ENCODE results near the gene NTN3.

The NTN3 gene

DNA sequence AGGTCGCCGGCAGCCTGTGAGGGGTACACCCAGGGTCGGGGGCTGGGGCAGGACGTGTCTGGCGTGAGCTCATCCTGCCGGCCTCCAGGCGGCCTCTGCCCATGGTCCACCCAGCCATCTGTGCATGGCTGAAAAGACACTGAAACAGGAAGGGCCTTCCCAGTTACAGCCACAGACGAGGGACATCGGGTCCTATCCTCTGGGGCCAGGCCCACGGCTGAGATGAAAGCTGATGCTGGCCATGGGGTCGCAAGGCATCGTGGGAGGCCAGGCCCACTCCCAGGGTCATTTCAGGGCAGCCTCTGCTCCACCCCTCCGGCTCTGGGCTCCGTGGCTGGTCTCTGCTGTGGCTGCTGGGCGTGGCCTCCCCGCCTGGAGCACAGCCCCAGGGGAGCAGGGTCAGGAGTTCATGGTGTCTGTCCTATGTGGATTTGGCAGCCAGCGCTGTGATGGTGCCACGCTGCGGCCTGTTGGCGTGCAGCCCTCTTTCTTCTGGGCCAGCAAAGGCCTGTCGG lies 26.1 kb downstream of the NTN3 start:
- DNase-seq (ENCODE audit: low read depth): no peak

DNA sequence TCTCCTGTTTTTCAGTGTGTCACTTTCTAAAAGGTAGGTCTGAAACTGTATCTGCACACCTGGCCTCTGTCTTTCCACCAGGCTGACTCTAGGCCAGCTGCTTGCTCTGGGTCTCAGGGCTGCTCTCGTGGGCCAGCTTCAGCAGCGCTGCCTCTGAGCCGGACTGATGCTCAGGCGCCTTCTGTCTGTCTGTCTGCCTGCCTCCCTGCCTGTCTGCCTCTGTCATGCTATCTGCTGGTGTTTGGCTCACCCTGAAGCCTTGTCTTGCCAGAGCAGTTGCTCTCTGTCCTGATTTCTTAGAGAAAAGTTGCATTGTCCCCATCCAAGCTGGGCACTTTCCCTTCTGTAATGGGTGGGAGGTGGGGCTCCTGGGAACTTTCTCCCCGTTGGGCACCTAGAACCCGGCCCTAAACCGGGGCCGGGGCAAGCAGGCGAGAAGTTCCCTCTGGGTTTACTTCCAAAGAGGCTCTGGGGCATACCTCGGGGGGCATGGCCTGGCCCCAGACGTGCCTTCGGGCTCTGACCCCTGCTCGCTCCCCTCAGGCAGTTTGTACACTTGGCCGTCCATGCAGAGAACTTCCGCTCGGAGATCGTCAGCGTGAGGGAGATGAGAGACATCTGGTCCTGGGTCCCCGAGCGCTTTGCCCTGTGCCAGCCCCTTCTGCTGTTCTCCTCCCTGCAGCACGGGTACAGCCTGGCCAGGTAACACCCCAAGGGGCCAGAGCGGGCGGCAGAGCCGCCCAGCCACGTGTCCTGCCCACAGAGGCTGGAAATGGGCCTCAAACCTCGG lies 26.8 kb downstream of the NTN3 start:
- DNase-seq (ENCODE audit: low read depth): no peak

DNA sequence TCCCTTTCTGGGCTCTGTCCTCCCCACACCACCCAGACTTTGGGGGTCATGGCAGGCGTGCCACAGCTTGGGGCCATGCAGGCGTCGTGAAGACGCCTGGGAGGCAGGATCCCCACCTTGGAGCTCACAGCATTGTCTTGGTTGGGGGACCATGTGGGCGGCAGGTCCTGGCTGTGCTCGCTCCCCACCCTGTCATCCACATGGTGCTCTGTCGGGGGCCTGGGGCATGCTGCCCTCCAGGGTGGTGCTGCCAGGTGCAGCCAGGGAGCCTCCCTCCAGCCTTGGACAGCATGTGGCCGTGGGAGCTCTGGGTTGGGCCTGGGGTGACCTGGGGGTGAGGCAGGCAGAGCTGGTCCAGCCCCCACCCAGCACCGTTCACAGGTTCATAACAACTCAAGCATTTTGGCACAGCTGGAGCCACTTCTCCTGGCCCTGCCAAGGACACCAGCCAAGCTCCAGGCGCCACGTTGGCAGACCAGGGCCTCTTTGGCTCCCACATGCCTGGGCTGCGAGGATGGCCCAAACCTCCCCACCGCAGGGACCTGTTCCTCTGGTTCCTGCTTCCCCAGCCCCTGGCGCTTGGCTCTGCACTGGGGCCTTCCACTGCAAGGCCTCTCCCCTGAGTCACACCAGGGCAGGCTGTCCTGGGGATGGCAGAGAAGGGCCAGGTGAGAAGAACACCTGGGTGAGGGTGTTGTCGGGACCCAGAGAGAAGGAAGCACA lies 27.6 kb downstream of the NTN3 start:
- DNase-seq (ENCODE audit: low read depth): no peak

DNA sequence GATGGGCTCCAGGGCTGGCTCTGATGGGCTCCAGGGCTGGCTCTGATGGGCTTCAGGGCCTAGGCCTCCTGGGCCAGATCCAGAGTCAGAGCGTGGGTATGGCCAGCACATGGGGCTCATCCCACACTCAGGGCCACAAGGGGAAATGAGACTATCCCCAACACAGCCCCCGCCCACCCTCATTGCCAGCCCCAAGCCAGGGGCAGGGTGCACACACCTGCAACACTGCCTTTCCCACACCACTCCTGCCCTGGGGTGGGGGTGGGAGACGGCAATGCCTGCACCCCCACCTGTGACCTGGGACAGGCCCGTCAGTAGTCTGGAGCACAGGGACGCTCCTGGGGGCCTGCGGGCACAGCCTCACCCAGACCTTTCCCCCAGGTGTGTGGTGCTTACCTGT lies 28.4 kb downstream of the NTN3 start:
- no peak for DNase-seq (ENCODE audit: low read depth)

DNA sequence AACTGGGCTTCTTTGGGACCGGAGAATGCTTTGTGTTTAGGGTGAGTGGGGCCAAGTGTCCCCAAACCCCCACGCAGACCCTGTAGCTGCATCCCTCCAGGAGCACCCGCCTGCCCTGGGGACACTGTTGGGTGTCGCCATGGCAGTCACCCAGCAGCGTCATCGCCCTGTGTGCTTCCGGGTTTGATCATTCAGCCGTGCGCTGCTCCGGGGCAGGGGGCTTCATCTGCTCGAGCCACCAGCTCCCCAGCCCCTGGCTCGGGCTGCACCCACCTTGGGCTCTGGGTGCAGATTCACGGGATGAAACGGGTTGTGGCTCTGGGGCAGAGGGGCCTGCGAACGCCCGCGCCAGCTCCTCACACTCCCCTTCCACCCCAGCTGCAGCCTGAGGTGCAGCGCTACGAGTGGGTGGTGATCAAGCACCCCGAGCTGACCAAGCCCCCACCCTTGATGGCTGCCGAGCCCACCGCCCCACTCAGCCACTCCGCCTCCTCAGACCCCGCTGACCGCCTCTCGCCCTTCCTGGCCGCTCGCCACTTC lies 28.9 kb downstream of the NTN3 start:
- DNase-seq (ENCODE audit: low read depth): no peak

DNA sequence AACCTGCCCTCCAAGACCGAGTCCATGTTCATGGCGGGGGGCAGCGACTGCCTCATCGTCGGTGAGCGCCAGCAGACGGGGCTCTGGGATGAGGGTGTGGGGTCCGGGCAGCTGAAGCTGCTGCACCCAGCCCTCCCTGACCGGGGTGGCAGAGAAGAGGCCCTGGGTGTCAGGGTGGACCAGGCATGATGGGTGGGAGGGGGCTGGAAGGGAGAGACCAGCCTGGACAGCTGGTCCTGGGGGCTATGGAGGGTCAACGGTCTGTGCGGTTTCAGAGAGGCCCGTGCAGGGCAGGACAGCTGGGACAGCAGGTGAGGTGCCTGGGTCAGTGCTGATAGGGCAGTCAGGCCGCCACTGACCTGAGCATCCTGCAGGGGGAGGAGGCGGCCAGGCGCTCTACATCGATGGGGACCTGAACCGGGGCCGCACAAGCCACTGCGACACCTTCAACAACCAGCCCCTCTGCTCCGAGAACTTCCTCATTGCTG lies 29.4 kb downstream of the NTN3 start:
- no peak for DNase-seq (ENCODE audit: low read depth)

DNA sequence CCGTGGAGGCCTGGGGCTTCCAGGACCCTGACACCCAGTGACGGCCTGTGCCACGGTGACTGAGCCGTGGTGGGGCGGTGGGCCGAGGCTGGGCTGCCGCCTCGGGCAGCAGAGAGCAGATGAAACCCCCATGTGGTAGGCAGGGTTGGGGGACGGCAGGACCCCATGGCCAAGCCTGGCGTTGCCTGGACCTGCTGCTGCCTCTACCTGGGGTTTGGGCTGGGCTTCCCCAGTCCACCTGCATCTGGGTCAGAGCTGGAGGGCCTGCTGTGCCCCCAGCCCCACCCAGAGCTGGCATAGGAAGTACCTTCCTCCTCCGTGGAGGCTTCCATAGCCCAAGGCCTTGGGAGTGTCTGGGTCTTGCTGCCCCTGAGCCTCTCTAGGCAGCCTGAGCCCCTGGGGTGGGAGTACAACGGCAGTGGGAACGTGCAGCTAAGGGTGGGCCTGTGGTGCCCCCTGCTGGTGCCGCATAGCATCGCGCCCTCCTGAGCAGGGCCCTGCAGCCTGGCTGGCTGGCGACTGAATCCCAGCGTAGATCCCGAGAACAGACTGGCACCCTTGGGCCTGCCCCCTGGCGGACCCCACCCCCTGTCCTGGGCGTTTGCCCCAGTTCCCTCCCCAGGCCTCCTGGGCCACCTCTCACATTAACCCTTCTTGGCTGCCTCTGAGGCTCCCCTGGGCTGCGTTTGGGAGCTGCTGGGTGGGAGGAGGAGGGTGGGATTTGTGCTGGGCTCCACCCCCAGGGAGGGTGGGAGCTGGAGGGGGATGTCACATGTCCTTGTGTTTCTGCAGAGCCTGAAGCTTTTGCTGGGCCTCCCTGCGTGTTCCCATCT lies 30.0 kb downstream of the NTN3 start:
- no peak for DNase-seq (ENCODE audit: low read depth)

DNA sequence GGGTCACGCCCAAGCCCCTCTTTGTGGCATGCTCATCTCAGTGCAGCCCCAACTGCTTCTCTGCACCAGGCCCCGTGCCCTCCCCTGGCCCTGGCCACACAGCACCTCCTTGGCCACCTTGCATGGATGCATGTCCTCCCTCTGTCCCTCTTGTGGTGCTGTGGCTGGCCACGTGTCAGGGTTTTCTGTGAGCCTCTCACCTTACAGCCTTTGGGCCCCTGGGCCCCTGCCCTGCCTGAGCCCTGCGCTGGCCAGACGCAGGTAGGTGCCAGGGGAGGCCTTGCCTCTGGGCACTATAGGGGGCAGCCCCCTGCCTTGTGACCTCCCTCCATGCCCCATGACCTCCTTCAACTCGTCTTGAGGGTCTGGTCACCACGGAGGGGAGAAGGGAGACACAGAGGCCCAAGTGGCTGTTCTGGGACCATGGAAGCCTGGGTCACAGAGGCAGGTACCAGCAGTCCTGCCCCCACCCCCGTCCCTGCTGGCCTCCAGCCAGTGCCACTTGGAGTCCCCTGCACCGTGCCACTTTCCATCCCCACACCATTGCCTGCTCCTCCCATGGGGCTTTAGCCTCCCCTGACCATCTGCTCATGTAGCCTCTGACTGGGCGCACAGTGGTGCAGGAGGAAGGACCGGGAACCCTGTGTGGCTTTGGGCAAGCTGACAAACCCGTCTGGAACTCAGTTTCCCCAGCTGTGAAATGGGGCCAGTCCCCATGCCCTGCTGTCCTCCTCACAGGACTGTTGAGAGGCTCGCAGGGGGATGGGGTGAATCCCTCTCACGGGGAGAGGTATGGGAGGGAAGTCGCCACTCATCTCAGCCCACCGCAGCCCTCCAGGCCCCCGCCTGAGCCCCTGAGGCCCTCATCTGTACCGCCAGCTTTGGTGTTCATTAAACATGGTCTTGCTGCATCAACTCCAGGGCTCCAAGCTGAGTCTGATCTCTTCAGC lies 31.1 kb downstream of the NTN3 start:
- no peak for DNase-seq (ENCODE audit: low read depth)

DNA sequence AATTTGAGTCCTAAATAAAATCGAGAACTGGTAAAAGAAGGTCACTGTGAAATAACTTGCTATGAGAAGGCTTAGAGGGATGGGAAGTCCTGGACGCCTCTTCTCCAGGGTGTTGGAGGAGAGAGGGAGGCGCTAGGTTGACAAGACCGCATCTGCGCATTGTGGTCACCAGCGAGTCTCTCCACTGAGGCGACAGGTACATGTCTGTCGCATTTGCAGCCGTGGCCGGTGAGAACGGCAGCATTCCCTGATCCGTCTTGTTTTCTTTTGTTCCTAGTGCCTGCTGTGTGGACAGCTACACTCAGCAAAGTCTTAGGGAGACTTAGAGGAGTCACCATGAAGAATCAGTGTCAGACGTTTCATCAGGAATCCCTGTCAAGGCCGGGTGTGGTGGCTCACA lies 34.6 kb downstream of the NTN3 start:
- DNase-seq (ENCODE audit: low read depth): no peak

DNA sequence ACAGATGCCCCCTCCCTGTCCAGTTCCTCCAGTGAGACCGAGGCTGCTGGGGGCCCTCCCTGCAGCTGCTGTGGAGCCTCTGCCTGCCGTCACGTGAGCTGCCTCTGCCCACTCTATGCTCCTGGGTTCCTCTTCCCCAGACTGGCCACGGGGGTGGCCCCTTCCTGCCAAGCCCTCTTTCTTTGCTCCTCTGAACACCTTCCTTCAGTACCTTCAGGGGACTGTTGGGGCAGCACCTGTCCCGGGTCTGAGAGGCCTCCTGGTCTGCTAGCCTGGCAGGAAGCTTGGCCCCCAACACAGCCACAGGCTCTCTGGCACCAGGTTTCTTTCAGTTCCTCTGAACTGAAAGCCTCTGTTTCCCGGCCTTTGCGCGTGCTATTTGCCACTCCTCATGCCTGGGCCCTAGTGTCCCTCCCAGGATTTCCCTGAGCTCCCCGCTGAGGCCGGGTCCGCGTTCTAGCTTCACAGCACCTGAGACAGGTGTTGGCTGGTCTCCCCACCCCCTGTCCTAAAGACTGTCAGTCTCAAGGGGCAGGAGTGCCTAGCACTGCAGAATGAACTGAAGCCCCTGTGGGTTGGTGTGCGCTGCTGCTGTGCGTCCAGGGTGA lies 36.1 kb downstream of the NTN3 start:
- no peak for DNase-seq (ENCODE audit: low read depth)

DNA sequence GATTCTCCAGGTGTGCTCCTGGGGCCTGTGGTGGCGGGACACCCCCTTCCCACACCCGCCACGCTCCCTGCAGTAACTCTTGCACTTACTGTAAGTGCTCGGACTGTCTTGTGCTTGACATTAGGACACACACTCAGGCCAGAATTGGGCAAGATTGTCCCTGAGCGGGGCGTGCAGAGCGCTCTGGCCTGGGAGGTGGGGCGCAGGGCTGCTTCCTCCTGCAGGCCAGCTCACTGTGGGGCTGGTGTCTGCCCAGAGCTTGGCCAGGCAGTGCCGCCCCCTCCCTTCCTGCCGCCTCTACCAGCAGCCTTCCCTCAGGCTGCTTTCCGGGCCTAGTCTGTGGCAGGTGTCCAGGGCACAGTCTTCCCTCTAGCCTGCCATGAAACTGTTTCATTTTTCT lies 36.6 kb downstream of the NTN3 start:
- no peak for DNase-seq (ENCODE audit: low read depth)

DNA sequence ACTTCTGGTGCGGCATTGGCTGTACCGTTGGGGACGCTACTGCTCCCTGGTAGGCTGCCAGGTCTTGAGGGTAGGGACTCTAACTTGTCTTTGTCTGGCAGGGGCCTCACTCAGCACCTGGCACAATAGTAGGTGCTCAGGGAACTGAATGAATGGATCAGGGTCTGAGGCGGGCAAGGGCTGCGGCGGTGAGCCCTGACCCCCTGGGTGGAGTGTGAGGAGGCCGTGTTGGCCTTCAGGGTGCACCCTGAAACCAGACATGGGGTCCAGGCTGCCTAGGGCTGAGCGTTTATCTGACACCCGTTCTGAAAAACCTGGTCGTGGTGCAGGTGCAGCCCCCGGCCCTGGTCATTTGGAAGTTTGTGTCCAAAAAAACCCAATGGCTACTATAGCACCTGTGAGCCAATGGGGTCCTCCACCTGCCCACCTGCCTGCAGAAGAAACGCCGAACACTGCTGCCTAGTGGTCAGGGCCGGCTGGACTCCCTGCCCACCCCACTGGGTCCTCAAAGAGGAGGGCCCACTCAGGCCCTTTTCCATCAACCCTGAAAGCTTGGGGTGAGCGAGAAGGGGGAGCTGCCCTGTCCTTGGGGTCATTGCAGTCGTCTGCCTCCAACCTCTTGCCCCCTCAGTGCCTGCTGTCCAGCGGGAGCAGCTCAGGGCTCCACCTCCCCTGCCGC lies 37.8 kb downstream of the NTN3 start:
- no peak for DNase-seq (ENCODE audit: low read depth)

DNA sequence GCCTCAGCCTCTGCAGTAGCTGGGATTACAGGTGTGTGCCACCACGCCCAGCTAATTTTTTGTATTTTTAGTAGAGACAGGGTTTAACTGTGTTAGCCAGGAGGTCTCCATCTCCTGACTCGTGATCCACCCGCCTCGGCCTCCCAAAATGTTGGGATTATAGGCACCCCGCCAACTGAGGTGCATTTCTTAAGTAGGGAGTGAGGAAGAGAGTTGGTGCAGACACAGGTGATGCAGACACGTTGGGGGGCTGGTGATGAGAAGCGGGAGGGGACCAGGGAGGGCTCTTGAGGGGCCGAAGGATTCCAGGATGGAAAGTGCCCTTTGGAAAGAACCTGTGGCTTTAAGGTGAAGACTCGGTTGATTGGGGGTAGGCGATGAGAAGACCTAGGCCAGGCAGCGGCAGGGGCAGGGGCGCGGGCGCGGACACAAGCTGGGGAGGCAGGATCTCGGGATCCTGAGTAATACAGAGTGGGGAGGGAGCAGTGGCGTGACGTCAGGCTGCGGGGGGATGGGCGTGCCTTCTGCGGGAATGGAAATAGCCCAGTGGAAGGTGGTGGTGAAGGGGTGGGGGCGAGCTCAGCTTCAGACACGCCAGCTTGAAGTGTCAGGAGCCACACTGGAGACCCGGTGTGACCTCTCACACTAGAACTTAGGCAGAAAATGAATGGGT lies 40.2 kb downstream of the NTN3 start:
- DNase-seq (ENCODE audit: low read depth): no peak

DNA sequence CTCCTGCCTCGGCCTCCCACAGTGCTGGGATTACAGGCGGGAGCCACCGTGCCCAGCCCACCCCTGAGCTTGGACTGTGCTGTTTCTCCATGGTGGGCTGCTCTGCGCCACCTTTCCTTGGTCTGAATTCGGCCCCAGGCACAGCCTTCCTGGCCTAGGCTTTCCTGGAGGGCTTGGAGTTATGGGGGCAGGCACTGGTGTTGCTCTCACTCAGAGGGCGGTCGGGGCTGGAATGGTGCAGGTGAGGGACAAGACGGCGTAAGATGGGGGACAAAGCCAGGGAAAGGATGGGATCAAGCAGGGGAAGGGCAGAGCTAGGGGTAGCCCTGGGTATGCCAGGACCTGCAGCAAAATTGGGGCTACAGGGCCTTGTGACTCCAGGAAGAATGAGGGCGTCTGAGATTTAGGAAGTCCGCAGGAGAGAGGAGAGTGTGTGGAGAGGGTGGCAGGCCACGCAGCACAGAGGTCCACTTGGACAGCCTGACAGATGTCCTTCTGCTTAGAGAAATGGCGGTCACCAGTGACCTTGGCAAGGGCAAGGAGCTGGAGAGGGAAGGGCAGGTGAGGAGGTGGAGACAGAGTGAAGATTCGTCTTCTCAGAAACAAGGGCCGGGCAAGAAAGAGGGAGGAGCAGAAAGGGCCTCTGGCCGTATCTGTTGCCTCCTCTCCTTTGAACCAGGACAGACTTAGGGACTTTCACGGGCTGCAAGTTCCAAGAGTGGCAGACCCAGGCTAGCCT lies 41.1 kb downstream of the NTN3 start:
- DNase-seq (ENCODE audit: low read depth): no peak

DNA sequence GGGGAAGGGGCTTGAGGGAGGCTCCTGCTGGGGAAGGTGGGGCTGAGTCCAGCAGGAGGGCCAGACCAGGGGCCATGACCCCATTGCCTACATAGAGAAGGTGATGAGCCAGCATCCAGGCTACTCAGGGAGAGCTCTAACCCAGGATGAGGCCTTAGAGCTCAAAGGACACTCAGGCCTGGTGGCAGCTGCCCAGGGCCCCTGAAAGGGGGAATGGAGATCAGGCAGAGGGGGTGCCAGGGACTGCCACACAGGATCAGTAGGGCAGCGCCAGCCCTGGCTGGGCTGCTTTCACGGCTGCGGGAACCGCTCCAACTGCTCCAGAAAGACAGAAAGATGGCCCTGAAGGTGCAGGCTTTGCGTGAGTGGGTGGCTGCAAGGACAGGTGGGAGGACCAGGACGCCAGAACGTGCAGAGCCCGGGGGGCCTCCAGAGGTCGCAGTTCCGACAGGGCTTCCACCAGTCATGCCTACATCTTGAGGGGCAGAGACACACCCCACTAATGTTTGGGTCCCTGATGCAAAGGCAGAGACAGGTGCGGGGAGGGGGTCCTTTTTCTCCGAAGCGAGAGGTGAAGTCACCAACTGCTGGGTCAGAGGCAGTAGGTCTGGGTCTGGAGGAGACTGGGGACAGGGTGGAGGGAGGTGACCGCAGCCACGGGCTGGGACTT lies 41.8 kb downstream of the NTN3 start:
- no peak for DNase-seq (ENCODE audit: low read depth)

DNA sequence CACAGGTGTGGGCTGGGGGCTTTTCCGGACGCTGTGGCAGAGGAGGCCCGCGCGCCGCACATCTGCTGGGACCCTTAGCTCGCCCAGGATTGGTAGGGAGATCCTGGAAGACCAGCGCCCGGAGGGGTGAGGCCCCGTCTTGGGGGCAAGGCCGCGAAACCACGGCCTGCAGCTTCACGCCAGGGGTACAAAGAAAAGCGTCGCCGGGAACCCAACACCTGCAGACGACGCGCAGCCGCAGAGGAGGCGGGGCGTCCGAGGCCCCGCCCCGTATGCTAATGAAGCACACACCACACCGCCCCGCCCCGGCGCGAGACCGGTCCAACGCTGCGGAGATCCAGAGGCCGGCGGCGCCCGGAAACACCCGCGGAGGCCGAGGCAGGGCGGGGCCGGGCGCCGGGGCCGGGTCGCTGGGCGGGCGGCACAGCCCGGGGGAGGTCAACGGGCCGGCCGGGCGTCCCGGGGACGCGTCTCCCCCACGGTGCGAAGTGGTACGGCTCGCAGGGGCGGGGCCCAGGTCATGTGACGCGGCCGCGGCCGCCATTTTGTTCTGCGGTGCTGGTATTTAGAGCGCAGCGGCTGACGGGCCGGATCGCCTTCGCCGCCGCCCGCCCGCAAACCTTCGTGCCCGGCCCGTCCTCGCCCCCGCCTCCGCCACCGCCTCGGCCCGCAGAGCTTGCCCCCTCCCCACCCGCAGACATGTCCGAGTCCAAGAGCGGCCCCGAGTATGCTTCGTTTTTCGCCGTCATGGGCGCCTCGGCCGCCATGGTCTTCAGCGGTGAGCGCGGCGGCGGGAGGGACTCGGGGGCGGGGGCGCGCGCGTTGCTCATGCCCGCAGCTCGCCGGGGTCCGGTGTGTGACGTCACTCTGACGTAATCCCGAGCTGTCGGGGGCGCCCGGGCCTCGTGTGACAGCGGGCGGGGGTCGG lies 42.6 kb downstream of the NTN3 start, which contains the start of gene ATP6V0C:
TSS of gene ATP6V0C (plus strand) at position 548 of the 928 bp plus-strand sequence. CDS start at position 700, 152 bp downstream.
- DNase-seq (ENCODE audit: low read depth): no peak
